ENCODE measurements around the gene CLRN3. TPM values are rescaled to one million over a fixed set of nuclear protein-coding genes. Genes with fewer than 3 reads are reported as not detected.

CLRN3 gene
- total and polyA plus RNA-seq, 2 experiments from 2014 or later, result 21.5 to 52.8 TPM

DNA sequence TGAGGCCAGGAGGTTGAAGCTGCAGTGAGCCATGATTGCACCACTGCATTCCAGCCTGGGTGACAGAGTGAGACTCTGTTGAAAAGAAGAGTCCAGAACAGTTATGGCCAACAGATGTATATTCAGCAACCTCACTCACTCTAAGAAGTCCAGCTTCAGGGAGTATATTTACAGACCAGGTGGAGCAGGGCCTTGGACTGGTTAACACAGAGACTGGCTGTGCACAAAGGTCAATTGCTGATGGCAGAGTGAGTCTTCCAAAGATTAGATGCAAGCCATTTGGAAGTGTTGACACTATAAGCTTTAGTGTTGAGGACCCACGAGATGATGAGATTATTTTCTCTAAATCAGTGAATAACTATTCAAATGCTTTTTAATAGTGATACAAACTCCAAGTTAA lies 24.9 kb downstream of the CLRN3 start:
- H4K20me1 ChIP-seq (ENCODE audit: insufficient read depth, poor library complexity, severe bottlenecking), result no peaks in the 10 kb centered on the region
- no peaks in the 10 kb centered on the region for H3K79me2 ChIP-seq
- no peaks in the 10 kb centered on the region for H3K9me2 ChIP-seq (replicated peaks; ENCODE audit: insufficient read depth)
- H3K27me3 ChIP-seq, result no peaks in the 10 kb centered on the region
- no peak overlapping the region for H2AFZ ChIP-seq
- no peak overlapping the region for H3K27ac ChIP-seq
- H3K36me3 ChIP-seq (replicated peaks; ENCODE audit: insufficient read depth, low read depth), result no peaks in the 10 kb centered on the region
- H3K4me1 ChIP-seq (ENCODE audit: insufficient read depth), result peaks cover 10% of the 10 kb centered on the region
- no peak for DNase-seq (ENCODE audit: low spot score)
- H3K4me2 ChIP-seq, result no peak overlapping the region
- TF ChIP-seq EZH2 (IDR thresholded peaks at IDR 0.05; ENCODE audit: borderline replicate concordance), result no peak
- TF ChIP-seq, protein P1, sequence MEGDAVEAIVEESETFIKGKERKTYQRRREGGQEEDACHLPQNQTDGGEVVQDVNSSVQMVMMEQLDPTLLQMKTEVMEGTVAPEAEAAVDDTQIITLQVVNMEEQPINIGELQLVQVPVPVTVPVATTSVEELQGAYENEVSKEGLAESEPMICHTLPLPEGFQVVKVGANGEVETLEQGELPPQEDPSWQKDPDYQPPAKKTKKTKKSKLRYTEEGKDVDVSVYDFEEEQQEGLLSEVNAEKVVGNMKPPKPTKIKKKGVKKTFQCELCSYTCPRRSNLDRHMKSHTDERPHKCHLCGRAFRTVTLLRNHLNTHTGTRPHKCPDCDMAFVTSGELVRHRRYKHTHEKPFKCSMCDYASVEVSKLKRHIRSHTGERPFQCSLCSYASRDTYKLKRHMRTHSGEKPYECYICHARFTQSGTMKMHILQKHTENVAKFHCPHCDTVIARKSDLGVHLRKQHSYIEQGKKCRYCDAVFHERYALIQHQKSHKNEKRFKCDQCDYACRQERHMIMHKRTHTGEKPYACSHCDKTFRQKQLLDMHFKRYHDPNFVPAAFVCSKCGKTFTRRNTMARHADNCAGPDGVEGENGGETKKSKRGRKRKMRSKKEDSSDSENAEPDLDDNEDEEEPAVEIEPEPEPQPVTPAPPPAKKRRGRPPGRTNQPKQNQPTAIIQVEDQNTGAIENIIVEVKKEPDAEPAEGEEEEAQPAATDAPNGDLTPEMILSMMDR (IDR thresholded peaks at IDR 0.05; ENCODE audit: poor library complexity), result no peak
- no peak for TF ChIP-seq EZH2phosphoT487 (IDR thresholded peaks at IDR 0.05; ENCODE audit: low read depth, severe bottlenecking, unreplicated experiment)
- H3K9me3 ChIP-seq (ENCODE audit: low read depth), result no peaks in the 10 kb centered on the region
- WGBS (ENCODE audit: low lambda C conversion rate, missing lambda C conversion rate), result 50% methylated on average over 1 of the region's 1 CpG
- H3K4me3 ChIP-seq, result no peak overlapping the region

DNA sequence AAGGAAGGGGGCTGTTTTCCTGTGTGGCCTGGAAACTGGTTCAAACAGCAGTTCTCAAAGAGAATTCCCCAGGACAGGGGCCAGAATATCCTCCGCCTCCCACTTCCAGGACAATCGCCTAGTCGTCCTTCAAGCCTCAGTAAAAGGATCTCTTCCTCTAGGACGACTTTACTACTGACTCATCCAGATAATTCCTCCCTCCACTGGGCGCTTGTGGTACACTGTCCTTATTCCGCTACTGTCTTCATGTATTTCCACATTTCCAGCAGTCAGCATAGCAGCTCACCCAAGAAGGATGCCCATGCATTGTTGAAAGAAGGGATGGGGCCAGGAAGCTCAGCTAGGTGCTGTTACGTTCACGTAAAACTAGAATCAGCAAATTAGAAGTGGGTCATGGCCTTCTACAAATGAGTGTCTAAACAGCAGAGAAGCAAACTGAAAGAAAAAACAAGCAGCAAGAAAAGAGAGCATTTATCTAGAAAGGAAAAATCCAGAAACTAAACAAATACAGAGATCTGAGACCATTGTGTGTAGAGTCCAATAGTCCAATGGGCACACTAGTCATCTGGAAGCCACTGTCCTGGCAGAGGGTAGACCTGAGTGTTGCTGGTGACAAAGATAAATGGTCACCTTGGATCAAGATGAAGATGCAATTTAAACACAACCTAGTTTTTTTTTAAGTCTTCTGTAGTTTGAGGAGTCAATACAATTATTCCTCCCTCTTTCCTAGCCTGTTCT lies 26.3 kb downstream of the CLRN3 start:
- Histone ChIP-seq H3K27me3 (no peaks in the 10 kb centered on the region), H3K36me3 (replicated peaks; ENCODE audit: insufficient read depth, low read depth) (no peaks in the 10 kb centered on the region), H3K9me3 (ENCODE audit: low read depth) (no peaks in the 10 kb centered on the region), H3K4me3 (no peak overlapping the region), H3K79me2 (no peaks in the 10 kb centered on the region), H2AFZ (no peak overlapping the region), H4K20me1 (ENCODE audit: insufficient read depth, poor library complexity, severe bottlenecking) (no peaks in the 10 kb centered on the region), H3K9me2 (replicated peaks; ENCODE audit: insufficient read depth) (no peaks in the 10 kb centered on the region), H3K27ac (peak overlapping the region; percentile 14), H3K4me2 (no peak overlapping the region), H3K4me1 (ENCODE audit: insufficient read depth) (peaks cover 7% of the 10 kb centered on the region)
- no peak for DNase-seq (ENCODE audit: low spot score)
- TF ChIP-seq EZH2phosphoT487 (IDR thresholded peaks at IDR 0.05; ENCODE audit: low read depth, severe bottlenecking, unreplicated experiment), result no peak
- no peak for TF ChIP-seq EZH2 (IDR thresholded peaks at IDR 0.05; ENCODE audit: borderline replicate concordance)
- TF ChIP-seq, protein P1 (IDR thresholded peaks at IDR 0.05; ENCODE audit: poor library complexity), result no peak
- WGBS (ENCODE audit: low lambda C conversion rate, missing lambda C conversion rate), result 70% methylated on average over 8 of the region's 8 CpGs

DNA sequence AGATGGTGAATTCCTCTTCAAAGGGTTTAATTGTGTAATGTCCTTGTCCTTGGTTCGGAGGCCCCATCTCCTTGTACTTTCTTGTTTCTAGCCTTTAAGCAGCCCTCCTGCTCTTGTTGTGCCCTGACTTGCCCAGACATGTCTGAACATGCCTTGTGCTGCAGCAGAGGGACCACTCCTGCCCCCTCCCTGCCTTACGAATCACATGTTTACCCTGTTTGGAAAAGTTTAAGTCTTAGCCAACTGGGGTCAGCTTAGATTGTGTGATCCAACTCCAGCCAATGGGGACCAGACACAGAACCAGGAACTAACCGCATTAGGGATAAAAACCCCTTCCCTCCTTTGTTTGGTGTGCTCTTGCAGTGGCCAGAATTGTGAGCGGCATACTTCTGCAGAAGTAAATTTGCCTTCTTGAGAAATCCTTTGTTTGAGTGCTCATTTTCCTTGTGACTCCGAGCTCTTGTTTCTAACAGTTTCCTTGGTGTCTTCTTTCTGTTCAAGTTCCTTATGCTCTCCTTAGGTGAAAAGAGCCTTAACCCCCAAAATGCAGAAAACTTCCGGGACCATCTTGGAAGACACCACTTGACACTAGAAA lies 29.4 kb downstream of the CLRN3 start:
- peaks cover 7% of the 10 kb centered on the region for H3K4me1 ChIP-seq (ENCODE audit: insufficient read depth)
- H3K9me2 ChIP-seq (replicated peaks; ENCODE audit: insufficient read depth), result no peaks in the 10 kb centered on the region
- no peak overlapping the region for H3K4me2 ChIP-seq
- no peak overlapping the region for H3K4me3 ChIP-seq
- 91% methylated on average over 6 of the region's 6 CpGs for WGBS (ENCODE audit: low lambda C conversion rate, missing lambda C conversion rate)
- H3K9me3 ChIP-seq (ENCODE audit: low read depth), result no peaks in the 10 kb centered on the region
- no peak overlapping the region for H3K27ac ChIP-seq
- H3K27me3 ChIP-seq, result no peaks in the 10 kb centered on the region
- no peaks in the 10 kb centered on the region for H3K36me3 ChIP-seq (replicated peaks; ENCODE audit: insufficient read depth, low read depth)
- H3K79me2 ChIP-seq, result no peaks in the 10 kb centered on the region
- H4K20me1 ChIP-seq (ENCODE audit: insufficient read depth, poor library complexity, severe bottlenecking), result no peaks in the 10 kb centered on the region
- no peak overlapping the region for H2AFZ ChIP-seq
- DNase-seq (ENCODE audit: low spot score), result no peak
- TF ChIP-seq EZH2phosphoT487 (IDR thresholded peaks at IDR 0.05; ENCODE audit: low read depth, severe bottlenecking, unreplicated experiment) (no peak), EZH2 (IDR thresholded peaks at IDR 0.05; ENCODE audit: borderline replicate concordance) (no peak)
- TF ChIP-seq, protein P1 (IDR thresholded peaks at IDR 0.05; ENCODE audit: poor library complexity), result no peak
